Measurements from ENCODE around the gene PLSCR1. TPM values are rescaled to one million over a fixed set of nuclear protein-coding genes. Genes with fewer than 3 reads are reported as not detected.

Gene PLSCR1
- total RNA-seq, 2 donors from 2014 or later: 35.0 to 90.1 TPM

DNA sequence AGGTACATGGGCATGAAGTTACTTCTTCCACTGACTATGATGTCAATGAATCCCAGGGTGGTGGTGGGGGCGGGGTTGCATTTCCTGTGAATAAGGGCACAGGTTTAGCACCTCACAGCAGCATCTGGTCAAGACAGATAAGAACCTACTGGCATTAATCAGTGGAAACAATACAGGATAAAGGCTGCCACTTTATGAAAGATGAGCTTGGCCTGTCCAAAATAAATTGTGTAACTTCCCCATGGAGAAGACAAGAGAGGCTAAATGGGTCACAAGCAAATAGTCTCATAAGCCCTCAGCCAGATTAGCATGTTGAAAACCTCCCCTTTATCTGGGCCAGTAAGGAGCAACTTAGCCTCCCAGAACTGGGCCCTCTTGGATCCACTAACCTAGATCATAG lies 47.7 kb downstream of the PLSCR1 start:
- intact Hi-C loops (cut with DNase I): no loop called here
- 50% methylated on average over 1 of the region's 1 CpG for WGBS
- Histone ChIP-seq H3K36me3 (no peaks in the 10 kb centered on the region), H3K9me3 (no peaks in the 10 kb centered on the region), H3K4me1 (replicated peaks) (peaks cover 2% of the 10 kb centered on the region), H3K4me3 (no peak overlapping the region), H3K27me3 (replicated peaks; ENCODE audit: insufficient read depth) (no peaks in the 10 kb centered on the region), H3K27ac (no peak overlapping the region)
- no peak for DNase-seq (ENCODE audit: low spot score)
- TF ChIP-seq POLR2A (IDR thresholded peaks at IDR 0.05): no peak
- no peak for TF ChIP-seq POLR2AphosphoS5 (IDR thresholded peaks at IDR 0.05)
- TF ChIP-seq CTCF (IDR thresholded peaks at IDR 0.05): no peak

- no peak overlapping the region for H3K4me3 ChIP-seq
- H3K27ac ChIP-seq: no peak overlapping the region
- DNase-seq (ENCODE audit: low spot score): no peak
- H3K27me3 ChIP-seq (replicated peaks; ENCODE audit: insufficient read depth): no peaks in the 10 kb centered on the region
- TF ChIP-seq CTCF (IDR thresholded peaks at IDR 0.05) (no peak), POLR2AphosphoS5 (IDR thresholded peaks at IDR 0.05) (no peak), POLR2A (IDR thresholded peaks at IDR 0.05) (no peak)
- peaks cover 2% of the 10 kb centered on the region for H3K4me1 ChIP-seq (replicated peaks)
- H3K9me3 ChIP-seq: no peaks in the 10 kb centered on the region
- intact Hi-C loops (cut with DNase I): no loop called here
- H3K36me3 ChIP-seq: no peaks in the 10 kb centered on the region
- 37% methylated on average over 1 of the region's 1 CpG for WGBS
Observed at GRCh38 chr3:146496251-146496650, 48.2 kb downstream of the PLSCR1 start.

- Histone ChIP-seq H3K27me3 (replicated peaks; ENCODE audit: insufficient read depth) (no peaks in the 10 kb centered on the region), H3K27ac (no peak overlapping the region), H3K4me3 (no peak overlapping the region), H3K9me3 (no peaks in the 10 kb centered on the region), H3K36me3 (no peaks in the 10 kb centered on the region), H3K4me1 (replicated peaks) (no peaks in the 10 kb centered on the region)
- no peak for TF ChIP-seq POLR2A (IDR thresholded peaks at IDR 0.05)
- TF ChIP-seq POLR2AphosphoS5 (IDR thresholded peaks at IDR 0.05): no peak
- intact Hi-C loops (cut with DNase I): no loop called here
- WGBS: 62% methylated on average over 2 of the region's 2 CpGs
- no peak for DNase-seq (ENCODE audit: low spot score)
Observed at GRCh38 chr3:146493761-146494160, 50.6 kb downstream of the PLSCR1 start.

DNA sequence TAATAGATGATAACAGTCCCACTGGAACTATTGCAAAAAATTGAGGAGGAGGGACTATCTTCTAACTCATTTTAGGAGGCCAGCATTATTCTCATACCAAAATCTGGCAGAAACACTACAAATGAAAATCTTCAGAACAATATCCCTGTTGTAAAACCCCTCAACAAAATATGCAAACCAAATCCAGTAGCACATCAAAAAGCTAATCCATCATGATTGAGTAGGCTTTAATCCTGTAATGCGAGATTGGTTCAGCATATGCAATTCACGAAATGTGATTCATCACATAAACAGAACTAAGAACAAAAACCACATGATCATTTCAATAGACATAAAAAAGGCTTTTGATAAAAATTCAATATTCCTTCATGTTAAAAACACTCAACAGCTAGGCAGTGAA lies 51.2 kb downstream of the PLSCR1 start:
- Histone ChIP-seq H3K9me3 (no peaks in the 10 kb centered on the region), H3K27me3 (replicated peaks; ENCODE audit: insufficient read depth) (no peaks in the 10 kb centered on the region), H3K27ac (no peak overlapping the region), H3K4me3 (no peak overlapping the region), H3K4me1 (replicated peaks) (no peaks in the 10 kb centered on the region), H3K36me3 (no peaks in the 10 kb centered on the region)
- no peak for DNase-seq (ENCODE audit: low spot score)
- intact Hi-C loops (cut with DNase I): no loop called here
- WGBS: 55% methylated on average over 2 of the region's 2 CpGs
- no peak for TF ChIP-seq POLR2AphosphoS5 (IDR thresholded peaks at IDR 0.05)
- TF ChIP-seq CTCF (IDR thresholded peaks at IDR 0.05): no peak
- TF ChIP-seq POLR2A (IDR thresholded peaks at IDR 0.05): no peak

GRCh38 chr3:146491303-146491702 lies 53.1 kb downstream of the PLSCR1 start:
- Histone ChIP-seq H3K4me3 (no peak overlapping the region), H3K27me3 (replicated peaks; ENCODE audit: insufficient read depth) (no peaks in the 10 kb centered on the region), H3K27ac (no peak overlapping the region), H3K36me3 (no peaks in the 10 kb centered on the region), H3K9me3 (no peaks in the 10 kb centered on the region), H3K4me1 (replicated peaks) (no peaks in the 10 kb centered on the region)
- 65% methylated on average over 2 of the region's 2 CpGs for WGBS
- TF ChIP-seq POLR2AphosphoS5 (IDR thresholded peaks at IDR 0.05) (no peak), POLR2A (IDR thresholded peaks at IDR 0.05) (no peak), CTCF (IDR thresholded peaks at IDR 0.05) (no peak)
- intact Hi-C loops (cut with DNase I): no loop called here
- DNase-seq (ENCODE audit: low spot score): no peak

All from prostate gland (tissue), 2 donors.